Measurements from ENCODE around the gene RANBP17.
"Not testable (repeated sequence)": the region's sequence is repeated elsewhere in the genome, so short reads cannot be mapped to it uniquely, and the experiment has no call there.

RANBP17 gene

GRCh38 chr5:171031977-171032376 lies 170.2 kb downstream of the RANBP17 start:
- H3K27ac ChIP-seq = no peak overlapping the region
- TF ChIP-seq, protein P1, sequence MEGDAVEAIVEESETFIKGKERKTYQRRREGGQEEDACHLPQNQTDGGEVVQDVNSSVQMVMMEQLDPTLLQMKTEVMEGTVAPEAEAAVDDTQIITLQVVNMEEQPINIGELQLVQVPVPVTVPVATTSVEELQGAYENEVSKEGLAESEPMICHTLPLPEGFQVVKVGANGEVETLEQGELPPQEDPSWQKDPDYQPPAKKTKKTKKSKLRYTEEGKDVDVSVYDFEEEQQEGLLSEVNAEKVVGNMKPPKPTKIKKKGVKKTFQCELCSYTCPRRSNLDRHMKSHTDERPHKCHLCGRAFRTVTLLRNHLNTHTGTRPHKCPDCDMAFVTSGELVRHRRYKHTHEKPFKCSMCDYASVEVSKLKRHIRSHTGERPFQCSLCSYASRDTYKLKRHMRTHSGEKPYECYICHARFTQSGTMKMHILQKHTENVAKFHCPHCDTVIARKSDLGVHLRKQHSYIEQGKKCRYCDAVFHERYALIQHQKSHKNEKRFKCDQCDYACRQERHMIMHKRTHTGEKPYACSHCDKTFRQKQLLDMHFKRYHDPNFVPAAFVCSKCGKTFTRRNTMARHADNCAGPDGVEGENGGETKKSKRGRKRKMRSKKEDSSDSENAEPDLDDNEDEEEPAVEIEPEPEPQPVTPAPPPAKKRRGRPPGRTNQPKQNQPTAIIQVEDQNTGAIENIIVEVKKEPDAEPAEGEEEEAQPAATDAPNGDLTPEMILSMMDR (conservative IDR thresholded peaks at IDR 0.05) = no peak

DNA sequence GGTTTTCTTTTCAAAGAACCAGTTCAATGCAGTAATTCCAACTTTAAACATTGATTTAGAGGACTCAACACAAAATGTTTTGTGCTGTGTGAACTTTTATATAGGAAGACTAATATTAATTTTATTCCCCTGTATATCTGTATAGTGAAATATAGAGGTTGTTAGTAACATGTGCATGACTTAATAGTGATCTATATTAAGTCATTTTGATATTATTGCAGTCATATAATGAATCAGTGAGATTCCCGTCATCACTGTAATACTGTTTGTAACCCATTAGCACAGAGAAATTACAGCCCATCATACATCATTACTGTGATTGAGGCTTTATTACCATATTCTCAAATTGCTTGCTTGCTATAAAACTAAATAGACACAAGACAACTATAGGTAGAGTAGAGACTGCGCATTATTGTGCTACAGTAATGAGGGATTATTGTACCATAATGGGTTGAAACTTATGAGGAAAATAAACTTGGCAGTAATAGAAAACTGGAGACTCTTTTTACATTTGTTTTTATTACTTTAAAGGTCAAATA lies 170.7 kb downstream of the RANBP17 start:
- TF ChIP-seq, protein P1 (conservative IDR thresholded peaks at IDR 0.05) = no peak
- H3K27ac ChIP-seq = no peak overlapping the region

DNA sequence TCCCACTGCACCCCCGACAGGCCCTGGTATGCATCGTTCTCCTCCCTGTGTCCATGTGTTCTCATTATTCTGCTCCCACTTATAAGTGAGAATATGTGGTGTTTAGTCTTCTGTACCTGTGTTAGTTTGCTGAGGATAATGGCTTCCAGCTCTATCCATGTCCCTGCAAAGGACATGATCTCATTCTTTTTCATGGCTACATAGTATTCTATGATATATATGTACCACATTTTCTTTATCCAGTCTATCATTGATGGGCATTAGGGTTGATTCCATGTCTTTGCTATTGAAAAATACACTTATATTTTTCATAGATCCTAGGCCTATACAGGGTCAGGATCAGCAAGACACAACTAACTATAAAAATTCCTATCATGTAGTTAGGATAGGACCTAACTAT lies 180.1 kb downstream of the RANBP17 start:
- not testable (repeated sequence) for H3K27ac ChIP-seq

DNA sequence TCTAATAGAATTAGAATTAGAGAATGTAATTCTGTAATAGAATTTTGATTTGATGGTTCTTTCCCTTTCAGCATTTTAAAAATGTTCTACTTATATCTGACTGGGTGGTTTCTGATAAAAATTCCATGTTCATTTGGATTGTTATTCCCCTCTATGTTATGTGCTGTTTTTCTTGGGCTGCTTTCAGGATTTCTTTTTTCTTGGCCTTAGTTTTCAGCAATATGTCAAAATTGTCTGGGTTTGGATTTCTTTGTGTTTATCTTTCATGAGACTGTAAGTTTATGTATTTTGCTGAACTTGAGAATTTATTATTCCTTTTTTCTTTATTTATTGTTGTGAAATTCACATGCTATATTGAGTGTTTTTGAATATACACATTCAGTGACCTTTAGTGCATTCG lies 189.1 kb downstream of the RANBP17 start:
- H3K27ac ChIP-seq = no peak overlapping the region
- TF ChIP-seq, protein P1 (conservative IDR thresholded peaks at IDR 0.05) = no peak

DNA sequence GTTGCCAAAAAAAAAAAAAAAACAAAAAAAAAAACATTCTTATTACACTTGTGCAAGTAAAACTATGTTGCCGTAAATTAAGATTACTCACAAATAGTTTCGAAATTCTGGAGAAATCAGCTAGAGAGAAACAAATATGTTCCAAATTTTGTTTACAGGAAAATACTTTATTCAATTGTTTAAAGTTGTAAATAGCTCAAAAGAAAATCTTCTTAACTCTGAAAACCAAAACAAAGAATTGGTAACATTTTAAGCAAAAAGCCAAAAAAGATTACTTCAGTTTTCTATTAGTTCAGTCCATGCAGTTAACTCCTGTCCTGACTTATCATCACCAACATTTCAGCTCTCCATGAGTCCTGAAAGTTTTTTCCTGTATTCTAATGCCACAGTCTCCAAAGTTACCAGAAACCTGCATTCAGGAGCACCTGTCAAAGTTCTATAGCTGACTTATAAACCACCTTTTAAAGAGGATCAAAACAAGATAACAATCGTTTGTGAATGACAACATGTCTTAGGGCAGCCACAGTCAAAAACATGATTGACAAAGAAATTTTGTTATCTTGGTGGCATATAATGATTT lies 194.1 kb downstream of the RANBP17 start:
- TF ChIP-seq, protein P1 (conservative IDR thresholded peaks at IDR 0.05) = no peak
- H3K27ac ChIP-seq = no peak overlapping the region

DNA sequence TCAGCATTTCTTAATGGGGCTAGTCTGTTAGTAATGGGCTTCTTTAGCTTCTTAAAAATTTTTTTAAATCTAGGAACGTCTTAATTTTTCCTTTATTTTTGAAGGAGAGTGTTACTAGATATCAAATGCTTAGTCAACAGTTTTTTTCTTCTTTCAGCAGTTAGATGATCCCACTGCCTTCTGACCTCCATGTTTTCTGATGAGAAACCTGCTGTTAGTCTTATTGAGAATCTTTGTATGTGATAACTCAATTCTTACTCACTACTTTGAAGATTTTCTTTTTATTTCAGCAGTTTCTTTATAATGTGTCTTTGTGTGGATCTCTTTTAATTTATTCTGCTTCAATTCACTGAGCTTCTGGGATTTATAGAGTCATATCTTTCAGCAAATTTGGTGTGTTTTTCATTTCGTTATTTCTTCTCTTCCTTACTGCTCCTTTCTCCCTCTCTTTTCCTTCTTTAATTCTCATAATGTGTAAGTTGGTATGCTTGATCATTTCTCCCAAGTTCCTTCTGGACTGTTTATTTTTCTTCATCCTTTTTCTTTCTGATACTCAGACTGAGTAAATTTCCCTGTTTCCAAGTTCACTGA lies 205.8 kb downstream of the RANBP17 start:
- no peak overlapping the region for H3K27ac ChIP-seq
- TF ChIP-seq, protein P1 (conservative IDR thresholded peaks at IDR 0.05) = no peak

GRCh38 chr5:171074747-171075146 lies 212.9 kb downstream of the RANBP17 start:
- no peak overlapping the region for H3K27ac ChIP-seq
- TF ChIP-seq, protein P1 (conservative IDR thresholded peaks at IDR 0.05) = no peak
